Activated CD4-positive, CD25-positive, alpha-beta regulatory T cell treated with anti-CD3 and anti-CD28 coated beads, Interleukin-2, amount 50 U/mL, for 16 hours (primary cell): Measurements from ENCODE around the gene OSBPL2.

ENCODE experiments used
- DNase-seq: peaks from one replicate; pipeline ENCODE4 v3.0.0-alpha.2; 2020; ENCODE audit warnings: low read depth, low spot score

The OSBPL2 gene

DNA sequence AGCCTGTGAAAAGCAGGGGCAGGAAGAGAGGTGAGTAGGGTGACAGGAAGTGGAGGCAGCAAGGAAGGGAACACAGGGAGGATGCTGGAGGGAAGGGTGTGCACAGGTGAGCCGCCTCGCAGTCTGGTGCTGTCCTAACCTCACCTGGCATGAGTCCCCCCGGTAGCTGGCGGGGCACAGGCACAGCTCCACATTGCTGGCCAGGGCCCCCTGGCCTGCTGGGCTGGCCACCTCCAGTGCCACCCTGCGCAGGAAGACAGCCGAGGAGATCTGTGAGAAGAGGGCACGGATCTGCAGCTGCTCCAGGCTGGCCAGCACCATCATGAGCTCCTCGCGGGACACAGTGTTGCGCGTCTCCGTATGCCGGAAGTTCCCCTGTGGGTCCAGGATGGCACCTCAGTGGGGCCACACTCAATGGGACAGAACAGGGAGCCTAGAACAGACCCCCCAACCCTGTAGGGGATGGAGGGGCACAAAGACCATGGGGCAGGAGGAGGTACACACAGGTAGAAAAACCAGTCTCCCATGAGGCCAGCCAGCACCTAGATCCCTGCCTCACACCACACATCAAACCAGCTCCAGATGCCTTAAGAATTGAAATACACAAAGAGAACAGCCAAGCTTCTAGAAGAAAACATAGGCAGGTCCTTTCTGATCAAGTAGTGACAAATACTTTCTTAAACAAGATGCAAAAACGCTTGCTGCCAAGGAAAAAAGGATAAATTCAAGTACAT lies 87.0 kb downstream of the OSBPL2 start:
- no peak for DNase-seq

DNA sequence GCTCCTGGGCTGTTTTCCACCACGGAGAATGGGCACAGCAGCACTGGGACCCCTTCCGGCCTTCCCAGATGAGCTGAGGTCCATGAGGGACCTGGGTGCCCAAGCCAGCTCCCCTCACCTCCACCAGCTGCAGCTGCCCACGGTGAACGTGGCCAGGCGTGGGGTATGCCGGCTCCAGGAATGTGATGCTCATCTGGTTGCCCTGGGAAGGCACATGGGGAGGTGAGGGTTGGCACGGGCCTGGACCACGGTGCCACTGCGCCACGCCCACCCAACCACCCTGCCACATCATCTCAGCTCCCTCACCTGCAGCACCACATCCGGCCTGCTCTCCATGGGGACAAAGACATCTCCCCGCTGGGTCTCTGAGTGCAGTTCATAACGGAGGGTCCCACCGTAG lies 88.2 kb downstream of the OSBPL2 start:
- DNase-seq = no peak

DNA sequence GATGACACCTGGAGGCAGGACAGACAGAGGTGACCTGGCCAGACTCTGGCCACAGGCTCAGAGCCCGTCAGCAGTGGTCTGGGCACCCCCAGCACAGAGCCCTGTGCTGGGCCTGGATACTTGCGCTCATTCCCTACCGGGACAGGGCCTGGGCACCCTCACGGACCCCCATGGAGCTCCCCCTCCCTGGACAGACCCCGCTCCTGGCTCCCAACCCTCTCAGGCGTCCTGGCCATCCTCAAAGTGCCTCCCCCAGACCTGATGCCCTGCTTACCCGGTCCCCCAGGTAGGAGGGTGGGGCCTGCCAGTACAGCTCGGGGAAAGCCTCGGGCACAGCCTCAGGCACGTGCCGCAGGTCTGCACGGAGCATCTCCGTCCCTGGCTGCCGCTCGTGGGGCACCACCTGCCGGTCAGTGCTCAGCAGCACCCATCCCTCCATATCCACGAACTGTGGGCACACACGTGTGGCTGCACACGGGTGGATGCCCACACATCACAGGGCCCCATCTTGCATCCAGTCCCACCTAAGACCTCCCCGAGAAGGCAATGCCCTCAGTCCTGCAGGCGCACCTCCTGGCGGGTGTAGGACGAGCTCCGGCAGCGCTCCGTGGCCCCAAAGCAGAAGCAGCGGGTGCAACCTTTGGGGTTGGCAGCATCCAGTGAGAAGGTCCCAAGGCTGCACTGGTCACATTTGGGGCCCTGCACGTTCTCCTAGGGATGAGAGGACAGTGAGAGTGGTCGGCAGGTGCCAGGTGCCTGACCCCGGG lies 88.8 kb downstream of the OSBPL2 start:
- DNase-seq = no peak

DNA sequence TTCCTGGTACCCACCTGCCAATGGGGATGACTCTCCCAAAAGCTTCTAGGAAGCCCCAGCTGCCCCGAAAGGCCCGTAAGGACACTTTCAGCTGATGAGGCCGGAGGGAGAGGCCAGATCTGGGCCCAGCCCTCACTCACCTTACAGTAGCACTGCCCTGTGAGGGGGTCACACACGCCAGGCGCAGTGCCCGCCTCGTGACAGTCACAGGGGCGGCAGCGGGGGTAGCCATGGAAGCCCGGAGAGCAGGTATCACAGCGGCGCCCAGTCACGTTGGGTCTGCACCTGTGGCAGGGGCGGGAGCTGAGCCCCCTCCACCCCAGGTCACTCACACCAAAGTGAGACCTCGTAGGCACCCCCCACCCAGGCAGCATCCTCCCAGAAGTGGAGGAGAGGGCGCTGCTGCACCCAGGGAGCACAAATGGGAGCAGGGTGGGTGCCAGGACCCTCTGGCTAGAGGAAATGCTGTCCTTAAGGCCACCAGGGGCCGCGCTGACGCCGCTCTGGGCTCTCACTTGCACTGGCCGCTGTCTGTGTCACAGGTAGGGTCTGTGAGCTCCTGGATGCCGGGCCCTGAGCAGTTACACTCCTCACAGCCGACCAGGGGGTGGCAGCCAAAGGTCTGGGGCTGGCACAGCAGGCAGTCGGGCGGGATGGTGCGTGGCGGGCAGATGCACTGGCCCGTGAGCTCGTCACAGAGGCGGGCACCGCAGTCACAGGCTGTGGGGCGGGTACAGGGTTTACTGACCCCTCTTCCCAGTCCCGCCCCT lies 89.6 kb downstream of the OSBPL2 start:
- no peak for DNase-seq

DNA sequence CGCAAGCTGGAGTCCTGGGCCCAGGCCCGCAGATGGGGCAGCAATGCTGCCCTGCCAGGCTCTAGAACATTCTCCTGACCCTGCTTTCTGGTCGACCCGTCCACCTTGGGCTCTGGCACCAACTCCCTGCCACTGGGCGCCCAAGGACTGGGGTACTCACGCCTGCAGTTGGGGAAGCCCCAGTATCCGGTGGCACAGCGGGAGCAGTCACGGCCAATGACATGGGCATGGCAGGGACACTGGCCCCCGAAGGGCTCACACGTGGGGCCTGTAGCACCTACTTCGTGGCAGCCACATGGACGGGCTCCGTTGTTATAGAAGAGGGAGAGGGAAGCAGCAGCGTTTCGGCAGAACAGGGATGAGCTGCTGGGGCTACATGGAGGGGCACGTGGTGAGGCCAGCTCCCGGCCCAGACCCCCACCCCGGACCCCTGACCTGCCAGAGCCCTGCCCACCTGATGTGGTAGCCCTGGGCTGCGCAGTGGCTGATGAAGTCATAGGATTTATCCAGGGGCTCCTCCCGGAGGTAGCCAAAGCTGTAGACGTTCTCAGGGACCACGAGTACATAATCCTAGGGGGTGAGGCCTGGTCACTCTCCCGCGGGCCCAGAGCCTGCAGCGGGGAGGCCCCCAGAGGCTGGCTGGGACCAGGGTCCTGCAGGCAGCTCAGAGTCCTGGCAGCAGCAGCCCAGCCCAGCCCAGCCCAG lies 90.5 kb downstream of the OSBPL2 start:
- DNase-seq = no peak

DNA sequence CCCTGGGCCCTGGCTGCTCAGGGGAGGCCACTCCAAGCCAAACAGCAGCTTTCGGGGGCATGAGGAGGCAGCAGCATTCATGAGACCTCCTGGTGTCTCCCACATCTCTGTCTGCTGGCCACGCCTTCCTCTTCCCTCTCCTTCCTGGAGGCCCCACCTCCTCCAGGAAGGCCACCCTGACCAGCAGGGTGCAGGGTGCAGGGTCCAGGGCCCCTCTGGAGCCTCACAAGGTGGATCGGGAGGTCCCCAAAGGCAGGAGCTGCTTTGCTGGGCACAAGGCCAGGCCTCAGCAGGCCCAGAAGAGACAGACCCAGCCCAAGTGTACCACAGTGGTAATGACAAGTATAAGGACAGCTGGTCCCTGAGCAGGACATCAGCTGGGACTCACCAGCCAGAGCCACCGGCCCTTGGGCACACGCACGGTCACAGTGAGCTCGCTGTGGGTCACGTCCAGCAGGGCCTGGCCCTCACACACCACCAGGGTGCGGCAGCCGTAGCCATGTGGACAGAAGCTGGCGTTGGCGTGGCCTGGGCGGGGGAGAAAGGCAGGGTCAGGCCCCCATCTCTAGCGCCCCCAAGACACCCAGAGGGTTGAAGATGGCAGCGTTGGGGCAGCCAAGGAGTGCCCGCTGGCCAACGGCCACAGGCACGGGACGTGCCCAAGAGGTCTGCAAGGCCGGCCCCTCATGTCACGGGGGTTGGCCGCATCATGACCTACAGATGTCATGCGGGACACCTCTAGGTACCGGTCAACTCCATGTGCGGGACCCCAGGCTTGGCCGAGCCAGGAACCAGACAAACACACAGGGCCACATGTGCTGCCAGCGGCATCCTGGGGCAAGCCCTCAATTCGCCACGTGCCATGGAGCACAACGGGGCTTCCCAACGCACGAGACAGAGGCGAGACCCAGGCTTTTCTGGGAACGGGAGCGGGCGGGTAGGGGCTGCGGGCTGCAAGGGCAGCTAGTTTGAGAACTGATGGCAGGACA lies 91.4 kb downstream of the OSBPL2 start:
- DNase-seq = no peak

DNA sequence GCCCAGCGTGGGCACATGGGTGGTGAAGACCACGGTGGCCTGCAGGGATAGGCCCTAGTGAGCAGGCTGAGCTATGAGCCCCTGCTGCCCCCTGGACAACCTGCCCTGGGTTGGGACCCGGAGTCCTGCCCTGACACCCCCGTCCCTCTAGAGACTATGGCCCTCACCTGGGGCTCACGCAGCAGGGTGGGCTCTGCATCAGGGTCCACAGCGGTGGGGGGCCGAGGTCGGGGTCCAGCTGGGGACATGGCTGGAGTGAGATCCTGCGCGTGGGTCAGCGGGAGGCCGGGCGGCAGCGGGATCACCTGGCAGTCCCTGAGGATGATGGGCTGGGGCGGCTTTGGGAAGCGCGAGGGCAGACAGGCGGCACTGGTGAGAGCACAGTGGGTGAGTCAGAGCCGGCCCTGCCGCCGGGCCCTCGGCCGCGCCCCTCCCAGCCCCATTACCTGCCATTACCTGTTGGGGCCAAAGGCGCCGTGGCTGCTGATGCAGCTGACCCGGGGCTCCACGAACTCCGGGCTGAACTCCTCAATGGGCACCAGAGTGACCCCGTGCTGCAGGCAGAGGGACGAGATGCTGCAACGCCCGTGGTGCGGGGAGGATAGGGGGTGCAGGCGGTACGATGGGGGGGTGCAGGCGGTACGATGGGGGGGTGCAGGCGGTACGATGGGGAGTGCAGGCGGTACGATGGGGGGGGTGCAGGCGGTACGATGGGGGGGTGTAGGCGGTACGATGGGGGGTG lies 92.4 kb downstream of the OSBPL2 start:
- no peak for DNase-seq

DNA sequence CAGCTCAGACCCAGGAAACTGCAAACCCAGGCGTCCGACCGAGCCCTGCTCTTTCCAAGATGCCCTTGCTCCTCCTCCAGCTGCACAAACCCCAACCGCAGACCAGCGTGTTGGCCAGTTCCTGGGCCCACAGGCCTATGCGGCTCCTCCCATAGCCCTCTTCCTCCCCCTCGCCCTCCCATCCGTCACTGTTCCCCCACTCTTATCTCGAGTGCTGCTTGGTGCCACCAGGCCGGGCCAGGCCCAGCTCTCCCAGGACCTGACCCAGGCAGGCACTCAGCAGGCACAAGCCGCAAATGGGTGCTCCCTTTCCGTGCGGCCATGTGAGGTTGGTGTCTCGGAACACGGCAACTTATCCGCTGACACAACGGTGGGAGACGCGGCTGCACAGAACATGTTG lies 93.0 kb downstream of the OSBPL2 start:
- no peak for DNase-seq

DNA sequence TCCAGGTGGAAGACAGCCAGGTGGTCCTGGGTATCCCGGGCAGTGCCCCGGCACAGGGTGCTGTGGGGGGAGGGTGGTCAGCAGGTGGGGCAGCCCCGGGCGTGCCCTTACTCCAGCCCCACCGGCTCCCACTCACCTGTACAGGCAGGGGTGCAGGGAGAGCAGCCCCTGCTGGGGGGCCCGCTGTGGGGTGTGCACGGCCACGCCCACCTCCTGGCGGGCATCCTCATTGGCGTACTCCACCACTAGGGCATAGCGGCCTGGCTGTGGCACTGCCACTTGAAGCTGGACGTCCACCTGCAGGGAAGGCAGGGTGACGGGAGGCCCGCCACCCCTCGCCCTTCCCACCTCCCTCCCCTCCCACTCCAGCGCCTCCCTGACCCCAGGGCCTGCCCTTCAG lies 94.1 kb downstream of the OSBPL2 start:
- no peak for DNase-seq

DNA sequence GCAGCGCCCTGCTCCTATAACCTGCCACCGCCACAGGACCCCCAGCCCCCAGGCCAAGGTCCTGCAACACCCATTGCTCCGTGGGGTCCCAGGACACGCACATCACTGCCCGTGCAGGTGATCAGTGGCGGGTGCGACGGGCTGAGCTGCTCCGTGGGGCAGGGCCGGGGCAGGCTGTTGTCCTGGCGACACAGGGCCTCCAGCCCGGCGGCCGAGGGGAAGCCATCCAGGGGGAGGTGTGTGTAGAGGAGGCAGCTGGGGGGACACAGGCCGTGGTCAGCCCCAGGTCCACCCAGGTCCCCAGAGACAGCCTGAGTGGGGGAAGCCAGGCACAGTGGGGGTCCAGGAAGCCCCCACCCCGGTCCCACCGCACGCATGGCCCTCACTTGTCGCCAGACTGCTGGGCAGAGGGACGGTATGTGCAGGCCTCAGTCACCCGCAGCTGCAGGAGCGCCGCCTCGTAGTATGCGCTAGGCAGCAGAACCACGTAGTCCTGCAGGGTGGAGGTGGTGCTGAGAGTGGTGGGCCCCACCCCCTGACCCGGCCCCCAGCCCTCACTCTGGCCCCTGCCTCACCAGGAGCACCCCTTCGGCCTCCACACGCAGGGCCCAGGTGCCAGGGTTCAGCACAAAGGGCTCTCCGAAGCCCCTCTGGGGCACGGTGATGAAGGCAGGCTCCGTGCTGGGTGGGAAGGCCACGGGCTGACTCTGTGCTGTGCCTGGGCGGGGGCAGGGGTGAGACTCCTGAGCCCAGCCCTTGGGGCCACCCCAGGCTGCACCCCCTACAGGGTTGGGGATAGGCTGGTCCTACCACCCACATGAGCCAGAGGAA lies 94.9 kb downstream of the OSBPL2 start:
- no peak for DNase-seq

DNA sequence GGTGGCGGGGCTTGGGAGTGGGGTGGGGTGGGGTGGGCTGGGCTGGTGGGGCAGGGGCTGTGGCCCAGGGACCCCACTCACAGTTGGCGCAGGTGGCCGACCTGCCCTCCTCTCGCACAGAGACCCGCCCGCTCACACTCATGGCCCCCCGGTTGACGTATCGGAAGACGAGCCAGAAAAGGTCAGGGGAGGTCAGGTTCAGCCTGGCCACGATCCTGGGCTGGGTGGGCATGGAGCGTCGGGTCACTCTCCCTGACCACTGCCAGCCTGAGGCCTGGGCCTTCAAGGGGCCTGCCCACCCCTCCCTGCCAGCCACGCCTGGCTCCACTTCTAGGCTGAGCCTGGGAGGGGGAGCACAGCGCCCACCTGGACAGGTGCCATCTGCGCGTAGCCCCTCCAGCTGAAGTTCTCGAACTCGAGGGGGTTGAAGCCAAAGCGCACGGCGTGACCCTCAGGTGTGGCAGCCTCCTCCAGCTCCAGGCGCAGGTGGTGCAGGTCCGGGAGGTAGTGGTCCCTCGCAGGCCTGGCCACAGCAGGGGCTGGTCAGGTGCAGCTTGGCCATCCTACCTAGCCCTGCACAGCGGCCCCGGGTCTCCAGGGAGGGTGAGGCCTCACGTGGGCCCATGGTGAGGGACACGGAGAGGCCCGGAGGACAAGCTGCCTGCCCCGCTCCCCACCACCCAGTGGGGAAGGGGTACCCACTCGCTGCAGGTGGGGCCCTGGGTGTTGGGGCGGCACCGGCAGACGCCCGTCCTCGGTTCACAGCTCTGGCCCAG lies 95.7 kb downstream of the OSBPL2 start:
- no peak for DNase-seq

DNA sequence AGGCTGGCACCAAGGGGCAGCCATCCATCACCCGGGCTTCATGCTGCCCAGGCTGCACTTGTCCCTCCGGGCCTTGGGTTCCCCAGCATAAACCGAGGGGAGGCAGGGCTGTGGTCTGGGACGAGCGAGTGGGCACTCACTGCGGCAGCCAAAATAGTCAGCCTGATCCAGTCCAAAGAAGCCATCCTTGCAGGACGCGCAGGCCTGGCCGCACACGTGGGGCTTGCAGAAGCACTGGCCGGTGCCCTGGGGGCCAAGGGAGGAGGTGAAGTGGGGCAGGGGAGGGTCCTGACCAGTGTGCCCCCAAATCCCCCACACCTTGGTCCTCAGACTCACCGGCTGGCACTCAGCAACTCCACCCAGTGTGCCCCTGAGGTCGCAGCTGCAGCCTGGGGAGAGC lies 96.6 kb downstream of the OSBPL2 start:
- no peak for DNase-seq

DNA sequence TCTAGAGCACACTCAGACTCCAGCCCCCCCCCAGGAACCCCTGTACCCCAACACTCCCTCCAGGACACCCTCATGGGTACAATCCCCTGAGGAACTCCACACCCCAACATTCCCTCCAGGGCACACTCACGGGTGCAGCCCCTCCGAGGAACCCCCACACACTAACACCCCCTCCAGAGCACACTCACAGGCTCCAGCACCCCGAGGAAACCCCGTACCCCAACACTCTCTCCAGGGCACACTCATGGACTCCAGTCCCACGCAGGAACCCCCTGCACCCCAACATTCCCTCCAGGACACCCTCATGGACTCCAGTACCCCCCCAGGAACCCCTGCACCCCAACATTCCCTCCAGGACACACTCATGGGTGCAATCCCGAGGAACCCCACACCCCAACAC lies 97.2 kb downstream of the OSBPL2 start:
- DNase-seq = no peak

DNA sequence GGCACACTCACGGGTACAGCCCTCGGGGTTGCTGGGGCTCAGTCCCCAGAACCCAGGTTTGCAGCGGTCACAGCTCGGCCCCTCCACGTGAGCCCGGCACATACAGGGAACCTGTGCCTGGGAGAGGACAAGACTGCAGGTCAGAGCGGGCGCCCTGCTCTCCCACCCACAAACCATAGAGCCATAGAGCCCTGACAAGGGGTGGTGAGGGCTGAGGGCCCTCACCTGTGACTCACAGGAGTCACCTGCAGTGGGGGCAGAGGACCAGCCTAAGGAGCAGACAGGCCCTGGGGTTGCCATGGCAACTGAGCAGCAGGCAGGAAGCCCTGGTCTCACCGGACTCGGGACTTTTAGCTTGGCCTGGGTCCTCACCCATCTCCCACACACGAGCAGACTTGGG lies 98.0 kb downstream of the OSBPL2 start:
- no peak for DNase-seq

DNA sequence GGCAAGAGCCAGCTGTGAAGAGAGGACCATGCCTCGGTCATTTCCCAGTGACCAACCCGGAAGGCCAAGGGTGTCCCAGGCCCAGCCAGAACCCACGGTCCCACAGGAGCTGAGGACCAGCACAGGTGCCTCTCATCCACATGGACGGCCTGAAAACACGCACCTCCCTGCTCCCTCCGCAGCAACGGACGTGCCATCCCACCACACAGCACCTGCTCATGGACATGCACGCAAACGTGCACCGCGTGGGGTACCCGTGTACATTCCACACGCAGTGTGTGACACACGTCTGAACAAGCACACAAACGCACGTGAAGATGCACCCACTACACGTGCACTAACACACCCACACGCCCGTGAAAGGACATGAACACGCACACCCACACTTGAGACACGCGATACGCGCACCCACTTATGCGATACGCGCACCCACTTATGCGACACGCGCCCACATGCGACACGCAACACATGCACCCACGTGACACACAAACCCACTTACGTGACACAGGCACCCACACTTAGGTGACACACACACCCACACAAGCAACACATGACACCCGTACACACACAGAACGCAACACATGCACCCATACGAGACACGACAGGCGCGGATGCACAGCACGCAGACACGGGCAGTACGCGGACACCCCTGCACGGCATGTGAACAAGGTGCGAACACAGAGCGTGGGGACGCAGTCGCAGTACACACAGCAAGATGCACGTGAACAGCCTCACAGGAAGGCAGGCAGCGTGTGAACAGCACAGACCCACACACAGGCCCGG lies 98.6 kb downstream of the OSBPL2 start:
- no peak for DNase-seq

DNA sequence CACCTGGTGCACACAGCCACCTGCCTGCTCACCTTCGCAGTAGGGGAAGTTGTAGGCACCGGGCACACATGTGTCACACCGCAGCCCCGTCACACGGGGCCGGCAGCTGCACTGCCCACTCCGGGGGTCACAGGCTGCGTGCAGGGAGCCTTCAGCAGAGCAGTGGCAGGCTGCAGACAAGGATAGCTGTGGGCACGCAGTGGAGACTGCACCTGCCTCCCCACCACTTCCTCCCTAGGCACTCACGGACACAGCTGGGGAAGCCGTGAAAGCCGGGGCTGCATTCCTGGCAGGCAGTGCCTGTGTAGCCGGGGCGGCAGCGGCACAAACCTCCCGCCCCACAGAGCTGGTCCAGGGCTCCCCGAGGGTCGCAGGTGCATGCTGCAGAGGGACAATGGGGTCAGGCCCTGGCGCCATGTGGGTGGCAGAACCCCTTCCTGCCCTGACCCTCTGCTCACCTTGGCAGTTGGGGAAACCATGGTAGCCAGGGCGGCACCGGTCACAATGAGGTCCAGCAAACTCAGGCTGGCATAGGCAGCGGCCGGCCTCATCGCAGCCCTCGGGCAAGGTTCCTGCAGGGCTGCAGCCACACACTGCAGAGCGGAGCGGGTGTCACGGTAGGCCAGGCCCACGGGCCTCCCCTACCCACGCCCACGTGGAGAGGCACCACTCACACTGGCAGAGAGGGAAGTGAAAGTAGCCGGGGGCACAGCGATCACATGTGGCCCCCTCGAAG lies 99.4 kb downstream of the OSBPL2 start:
- DNase-seq = no peak

DNA sequence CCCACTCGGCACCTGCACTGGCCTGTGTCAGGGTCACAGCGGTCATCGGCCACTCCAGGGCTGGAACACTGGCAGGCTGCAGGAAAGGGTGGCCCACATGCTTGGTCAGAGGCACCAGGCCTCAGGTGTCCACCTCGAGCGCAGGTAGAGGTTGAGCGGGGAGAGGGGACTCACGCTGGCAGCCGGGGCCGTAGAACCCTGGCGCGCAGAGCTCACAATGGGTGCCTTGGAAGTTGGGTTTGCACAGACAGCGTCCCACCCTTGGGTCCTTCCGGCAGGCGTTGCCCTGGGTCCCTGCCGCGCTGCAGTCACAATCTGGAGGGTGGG lies 99.9 kb downstream of the OSBPL2 start:
- DNase-seq = no peak
